ENCODE measurements around the gene SCARB1. TPM values are rescaled to one million over a fixed set of nuclear protein-coding genes. Genes with fewer than 3 reads are reported as not detected.

SCARB1 gene
- polyA plus RNA-seq, 12 donors: 16.7 to 66.4 (median 22.4) TPM; not detected in 1

DNA sequence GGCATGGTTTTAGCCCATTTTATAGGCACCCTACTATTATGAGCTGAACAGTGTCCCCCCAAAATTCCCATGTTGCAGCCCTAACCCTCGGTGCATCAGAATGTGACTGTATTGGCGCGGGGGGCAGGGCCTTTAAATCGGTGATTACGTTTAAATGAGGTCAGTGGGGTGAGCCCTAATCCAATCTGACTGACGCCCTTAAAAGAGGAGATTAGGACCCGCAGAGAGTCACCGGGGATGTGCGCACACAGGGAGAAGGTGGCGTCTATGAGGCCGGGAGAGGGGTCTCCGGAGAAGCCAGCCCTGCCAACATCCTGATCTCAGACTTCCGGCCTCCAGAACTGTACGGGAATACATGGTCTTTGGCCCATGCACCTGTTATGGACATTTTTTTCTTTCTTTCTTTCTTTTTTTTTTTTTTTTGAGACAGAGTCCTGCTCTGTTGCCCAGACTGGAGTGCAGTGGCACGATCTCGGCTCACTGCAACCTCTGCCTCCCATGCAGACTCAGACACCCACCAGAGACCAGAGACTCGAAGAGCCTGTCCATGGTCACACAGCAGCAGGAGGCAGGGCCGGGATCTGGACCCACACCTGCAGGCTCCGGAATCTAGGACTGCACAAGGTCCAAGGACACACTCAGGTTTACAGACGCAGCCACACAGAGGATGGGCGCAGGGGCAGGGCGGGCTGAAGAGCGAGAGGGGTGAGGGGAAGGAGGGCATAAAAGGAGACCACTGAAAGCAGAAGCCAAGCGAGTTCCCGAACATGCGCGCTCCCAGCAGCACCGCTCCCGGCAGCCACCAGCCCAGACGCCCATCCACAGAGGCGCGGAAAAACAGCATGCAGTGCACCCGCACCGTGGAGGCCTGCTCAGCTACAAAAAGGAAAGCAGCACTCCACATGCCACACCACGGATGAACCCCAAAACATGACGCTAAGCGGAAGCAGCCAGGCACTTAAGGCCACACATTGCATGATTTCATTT is 19.0 kb downstream of the SCARB1 start:
- no peak for DNase-seq

DNA sequence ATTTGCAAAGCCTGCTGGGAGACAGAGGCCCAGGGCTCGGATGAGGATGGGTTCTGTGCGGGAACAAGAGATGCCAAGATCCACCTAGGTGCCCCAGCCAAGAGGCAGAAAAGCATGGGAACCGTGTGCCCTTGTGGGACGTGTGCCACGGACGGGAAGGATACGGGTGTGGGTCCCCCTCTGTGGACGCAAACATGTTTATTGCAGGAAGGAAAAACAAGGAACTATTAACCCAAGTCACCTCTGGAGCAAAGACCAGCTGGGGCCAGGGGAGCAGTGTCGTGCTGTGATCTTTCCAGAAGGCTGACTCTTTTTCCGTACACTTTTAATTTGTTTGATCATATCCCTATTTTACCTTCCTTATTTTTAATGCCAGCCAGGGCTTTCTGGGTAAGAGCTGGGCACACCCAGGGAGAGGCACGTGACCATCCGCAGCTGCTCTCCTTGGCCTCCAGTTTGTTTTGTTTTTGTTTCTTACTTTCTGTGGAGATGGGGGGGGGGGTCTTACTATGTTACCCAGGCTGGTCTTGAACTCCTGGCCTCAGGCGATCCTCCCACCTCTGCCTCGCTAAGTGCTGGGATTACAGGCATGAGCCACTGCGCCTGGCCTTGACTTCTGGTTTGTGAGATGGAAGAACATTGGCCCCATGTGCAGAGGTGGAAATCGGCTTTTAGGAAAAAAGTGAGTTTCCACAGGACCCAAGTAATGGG is 20.7 kb downstream of the SCARB1 start:
- DNase-seq: no peak

DNA sequence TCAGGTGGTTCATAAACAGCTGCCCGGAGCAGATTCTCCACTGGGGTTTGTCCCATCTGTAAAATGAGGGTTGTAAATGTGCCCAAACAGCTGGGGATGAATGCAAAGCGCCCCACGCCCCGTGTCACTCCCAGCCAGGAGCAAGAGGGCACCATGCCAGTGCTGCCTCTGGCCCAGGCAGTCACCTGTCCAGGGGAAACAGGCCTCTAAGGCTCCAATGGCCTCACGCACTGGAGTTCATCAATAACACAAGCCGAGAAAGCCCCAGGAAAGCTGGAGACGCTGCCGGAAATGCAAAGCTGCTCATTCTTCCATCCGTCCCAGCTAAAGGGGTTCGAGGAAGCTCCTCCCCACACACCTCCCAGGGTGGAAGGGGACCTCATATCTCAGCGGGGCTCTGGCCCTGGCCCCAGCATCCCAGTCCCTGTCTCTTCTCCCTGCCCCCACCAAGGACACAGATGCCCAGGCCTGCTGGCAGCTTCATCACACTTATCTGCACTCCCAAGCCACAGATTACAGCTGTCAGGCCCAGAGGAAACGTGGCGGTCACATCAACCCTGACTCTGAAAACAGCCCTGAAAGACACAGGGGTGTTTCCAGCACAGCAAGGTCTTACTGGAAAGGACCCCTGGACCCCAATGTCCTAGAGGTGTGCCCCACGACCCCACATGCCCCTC is 21.5 kb downstream of the SCARB1 start:
- DNase-seq: no peak

DNA sequence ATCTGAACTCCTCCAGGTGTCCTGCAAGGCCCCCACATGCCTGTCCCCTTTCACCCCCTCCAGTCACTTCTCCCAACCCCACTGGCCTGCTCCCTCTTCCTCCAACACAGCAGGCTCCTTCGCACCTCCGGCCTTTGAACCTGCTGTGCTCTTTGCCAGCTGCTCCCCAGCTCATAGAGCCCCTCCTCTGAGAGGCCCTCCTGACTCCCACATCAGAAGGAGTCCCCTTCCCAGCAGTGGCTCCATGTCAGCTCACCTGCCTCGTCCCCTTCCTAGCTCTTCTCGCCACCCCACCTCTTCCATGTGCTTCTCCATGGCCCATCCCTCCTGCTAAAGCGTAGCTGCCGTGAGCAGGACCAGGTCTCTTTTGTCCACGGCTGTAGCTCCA is 22.1 kb downstream of the SCARB1 start:
- no peak for DNase-seq

DNA sequence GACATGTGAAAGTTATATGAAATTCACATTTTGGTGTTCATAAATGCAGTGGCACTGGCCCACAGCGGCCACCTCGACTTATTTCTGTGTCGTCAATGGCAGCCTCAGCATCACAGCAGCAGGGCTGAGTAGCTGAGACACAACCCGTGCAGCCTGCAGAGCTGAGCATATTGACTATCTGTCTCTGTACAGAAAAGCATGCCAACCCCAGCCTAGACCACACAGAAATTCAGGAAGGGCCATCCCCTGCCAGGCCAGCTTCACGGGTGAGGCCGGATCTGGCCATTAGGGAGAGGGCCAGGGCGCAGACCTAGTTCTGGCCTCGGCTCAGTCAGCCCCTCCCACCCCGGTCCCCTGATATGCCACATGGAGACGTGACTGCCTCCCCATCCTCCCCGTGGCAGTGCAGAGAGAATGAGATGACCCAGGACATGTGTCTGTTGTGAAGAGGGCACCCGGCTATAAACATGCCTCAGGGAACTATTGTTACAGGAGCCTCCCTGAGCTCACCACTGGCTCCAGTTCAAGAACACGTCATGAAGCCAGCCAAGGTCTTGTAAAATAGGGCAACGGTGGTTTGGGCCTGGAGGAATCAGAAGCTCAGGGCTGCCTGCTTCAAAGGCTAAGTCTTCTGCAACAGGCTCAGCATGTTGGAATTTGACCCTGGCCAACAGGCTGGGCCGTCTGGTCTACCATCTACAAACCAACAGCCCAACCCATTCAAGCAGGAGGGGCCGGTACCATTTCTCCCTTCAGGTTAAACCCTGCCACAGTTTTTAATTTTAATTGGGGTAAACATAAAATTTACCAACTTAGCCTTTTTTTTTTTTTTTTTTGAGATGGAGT is 25.5 kb downstream of the SCARB1 start:
- DNase-seq: no peak

DNA sequence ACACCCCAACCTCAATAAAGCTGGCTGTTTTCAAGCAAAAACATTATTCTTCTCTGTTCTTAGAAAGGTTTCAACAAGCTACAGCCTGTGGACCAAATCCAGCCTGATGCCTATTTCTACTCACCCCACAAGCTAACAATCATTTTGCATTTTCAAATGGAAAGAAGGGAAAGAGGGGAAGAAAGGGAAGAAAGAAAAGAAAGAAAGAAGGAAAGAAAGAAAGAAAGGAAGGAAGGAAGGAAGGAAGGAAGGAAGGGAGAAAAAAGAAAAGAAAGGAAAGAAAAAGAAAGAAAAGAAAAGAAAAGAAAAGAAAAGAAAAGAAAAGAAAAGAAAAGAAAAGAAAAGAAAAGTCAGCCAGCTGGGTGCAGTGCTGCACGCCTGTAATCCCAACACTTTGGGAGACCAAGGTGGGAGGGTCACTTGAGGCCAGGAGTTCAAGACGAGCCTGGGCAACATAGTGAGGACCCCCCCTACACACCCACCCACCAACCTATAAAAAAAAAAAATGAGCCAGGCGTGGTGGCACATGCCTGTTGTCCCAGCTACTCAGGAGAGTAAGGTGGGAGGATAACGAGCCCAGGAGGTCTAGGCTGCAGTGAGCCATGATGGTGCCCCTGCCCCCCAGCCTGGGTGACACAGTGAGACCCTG is 26.3 kb downstream of the SCARB1 start:
- DNase-seq: no peak

DNA sequence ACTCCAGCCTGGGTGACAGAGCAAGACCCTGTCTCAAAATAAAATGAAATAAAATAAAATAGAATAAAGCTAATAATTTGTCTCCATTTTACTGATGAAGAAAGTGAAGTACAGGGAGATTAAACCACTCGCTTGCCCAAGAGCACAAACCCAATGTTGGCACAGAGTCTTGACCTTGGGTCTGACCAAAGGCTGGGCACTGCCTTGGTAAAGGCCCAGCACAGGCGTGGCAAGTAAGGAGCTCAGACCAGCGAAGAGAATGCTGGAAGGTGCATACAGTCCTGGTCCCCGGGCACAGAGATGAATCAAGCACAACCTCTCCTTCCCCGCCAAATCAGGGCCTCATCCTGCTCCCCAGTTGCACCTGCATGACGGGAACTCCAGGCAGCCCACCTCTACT is 26.9 kb downstream of the SCARB1 start:
- DNase-seq: no peak

DNA sequence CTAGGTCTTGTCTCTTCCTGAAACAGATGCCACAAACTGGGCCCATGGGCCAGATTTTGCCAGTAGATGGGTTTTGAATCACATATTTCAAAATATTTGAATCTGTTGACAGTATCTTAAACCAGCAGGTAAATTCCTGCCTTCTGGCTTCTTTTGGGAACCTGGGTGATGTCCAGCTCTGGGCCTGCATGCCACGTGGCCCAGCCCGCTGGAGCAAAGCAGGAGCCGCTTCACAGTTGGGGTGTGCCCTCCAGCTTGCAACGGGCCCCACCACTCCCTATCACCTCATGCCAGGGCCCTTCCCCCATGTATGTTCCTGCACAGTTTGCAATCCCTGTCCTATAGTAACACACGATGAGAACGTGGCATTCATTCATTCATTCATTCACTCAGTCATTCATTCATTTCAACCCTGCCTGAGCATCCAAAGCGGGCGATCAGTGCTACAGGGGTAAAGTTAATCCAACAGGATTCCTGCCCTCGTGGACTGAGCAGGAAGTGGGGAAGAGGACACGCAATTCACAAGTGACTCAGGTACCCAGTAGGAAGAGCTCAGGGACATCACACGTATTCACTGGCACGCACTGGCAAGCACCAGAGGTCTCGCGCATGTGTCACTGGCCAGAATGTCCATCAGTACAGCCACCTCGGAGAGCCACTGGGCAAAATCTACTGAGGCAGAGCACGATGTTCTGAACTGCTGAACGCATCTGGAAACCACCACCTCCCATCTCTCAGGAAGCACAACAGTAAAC is 27.8 kb downstream of the SCARB1 start:
- DNase-seq: no peak

DNA sequence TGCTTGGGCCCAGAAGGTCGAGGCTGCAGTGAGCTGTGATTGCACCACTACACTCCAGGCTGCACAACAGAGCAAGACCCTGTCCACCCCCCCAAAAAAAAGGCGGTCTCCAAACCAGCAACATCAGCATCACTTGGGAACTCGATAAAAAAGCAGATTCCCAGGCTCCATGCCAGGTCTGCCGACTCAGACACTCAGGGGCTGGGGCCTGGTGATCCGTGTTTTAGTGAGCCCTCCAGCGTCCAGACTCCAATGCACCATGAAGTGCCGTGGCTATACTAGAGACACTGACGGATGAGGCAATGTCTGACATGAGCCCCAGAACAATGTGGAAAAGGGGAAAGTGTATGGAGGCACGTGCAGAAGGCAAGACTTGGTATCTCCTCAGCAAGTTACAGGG is 28.8 kb downstream of the SCARB1 start:
- DNase-seq: no peak

DNA sequence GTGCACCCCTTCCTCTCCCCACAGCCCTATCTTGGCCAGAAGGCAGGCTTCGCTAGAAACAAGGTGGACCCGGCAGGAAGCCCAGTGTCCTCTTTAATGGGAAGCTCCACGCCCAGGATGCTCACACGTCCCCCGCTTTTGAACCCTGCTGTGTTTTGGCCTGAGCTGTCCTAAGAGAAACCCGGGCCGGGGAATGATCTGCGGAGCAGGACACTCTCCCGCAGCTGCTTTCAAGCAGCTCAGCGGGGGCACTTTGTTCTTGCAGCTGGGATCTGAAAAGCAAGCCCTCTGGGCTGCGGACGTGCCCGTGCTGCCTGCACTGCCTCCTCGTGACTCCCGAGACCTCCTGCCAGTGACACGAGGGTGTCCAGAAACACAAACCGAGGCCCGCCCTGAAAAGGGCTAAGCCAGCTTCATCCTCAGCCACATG is 30.0 kb downstream of the SCARB1 start:
- no peak for DNase-seq

DNA sequence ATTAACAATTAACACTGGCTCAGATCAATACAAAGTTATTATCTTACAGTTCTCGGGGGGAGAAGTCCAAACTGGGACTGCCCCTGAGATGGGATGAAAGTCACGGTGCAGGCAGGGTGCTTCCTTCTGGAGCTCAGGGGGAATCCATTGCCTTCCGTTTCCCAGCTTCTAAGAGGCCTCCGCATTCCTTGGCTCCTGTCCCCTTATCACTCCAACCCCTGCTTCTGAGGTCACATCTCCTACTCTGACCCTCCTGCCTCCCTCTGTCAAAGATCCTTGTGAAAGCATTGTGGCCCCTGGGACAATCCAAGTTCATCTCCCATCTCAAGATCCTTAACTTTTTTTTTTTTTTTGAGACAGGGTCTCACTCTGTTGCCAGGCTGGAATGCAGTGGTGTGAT is 30.8 kb downstream of the SCARB1 start:
- no peak for DNase-seq

DNA sequence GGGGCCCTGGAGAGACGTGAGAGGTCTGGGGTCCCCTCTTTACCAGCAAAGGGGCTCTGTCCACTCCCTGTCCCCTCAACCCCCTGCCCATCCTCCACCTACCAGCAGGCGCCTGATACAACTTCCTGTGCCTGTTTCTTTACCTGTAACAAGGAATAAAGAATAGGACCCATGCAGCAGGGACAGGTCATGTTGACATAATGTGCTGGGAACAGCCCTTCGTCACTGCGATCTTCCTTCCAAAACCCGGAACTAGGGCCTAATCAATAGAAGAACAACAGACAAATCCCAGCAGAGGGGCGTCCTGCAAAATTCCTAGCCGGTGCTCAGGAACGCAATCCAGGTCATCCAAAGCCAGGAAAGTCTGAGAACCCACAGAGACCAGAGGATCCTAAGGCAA is 32.1 kb downstream of the SCARB1 start:
- no peak for DNase-seq

DNA sequence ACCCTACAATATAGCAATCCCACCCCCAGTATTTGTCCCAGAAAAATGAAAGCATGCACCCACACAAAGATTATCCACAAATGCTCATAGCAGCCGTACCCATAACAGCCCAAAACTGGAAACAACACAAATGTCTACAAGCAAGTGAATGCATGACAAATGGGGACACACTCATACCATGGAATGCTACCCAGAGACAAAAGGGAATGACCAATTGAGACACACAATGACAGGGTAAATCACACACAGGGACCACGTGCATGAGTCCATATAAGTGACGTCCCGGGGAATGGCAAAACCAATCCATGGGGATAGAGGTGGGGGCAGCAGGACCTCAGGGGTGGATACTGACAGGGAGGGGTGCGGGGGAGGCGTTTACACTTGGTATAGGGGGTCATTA is 33.4 kb downstream of the SCARB1 start:
- no peak for DNase-seq

DNA sequence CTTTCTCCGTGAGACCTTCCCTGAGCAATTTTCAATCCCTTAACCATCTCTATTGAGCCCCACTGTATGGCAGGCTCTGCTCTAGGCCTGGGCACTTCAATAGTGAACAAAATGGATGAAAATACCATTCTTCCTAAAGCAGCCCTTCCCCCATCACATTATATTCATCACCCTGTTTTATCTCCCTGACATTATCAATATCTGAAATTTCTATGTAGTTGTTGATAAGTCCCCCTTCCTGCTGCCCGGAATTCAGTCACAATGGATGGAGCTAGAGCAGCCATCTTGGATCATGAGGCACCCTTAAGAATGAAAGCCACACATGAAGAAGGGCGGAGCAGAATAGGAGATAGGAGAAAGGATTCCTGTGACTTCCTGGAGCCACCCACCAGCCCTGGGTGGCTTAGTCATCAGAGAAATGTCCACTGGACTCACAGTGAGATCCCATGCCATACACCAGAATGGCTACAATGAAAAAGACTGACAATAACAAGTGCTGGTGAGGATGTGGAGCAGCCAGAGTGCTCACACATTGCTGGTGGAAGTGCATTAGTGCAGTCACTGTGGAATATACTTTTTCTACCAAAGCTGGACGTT is 33.9 kb downstream of the SCARB1 start:
- DNase-seq: no peak

DNA sequence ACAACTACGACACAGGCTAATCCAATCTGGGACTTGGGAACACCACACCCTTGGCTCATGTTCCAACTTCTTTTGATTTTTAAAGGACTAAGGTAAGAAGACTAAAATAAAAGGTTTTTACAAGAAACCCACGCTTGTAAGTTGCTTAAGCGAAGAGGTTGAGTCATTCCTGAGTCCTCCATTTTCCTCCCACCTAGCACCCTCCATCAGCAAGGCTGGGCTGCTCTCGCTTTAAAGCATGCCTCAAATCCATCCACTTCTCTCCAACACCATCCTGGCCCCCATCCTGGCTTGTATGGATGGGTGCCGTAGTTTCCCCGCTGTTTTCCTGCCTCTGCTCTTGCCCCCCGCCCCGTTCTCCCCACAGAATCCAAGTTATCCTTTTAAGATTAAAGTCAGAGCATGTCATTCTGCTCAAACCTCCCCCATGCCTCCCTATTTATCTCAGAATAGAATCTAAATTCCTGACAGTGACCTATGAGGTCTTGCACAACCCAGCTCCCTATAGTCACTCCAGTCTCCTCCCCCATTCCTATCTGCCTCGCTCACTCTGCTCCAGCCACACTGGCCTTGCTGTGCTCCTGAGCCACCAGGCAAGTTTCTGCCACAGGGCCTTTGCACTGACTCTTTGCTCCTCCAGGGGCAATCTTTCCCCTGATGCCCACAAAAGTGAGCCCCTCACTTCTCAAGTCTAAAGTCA is 34.5 kb downstream of the SCARB1 start:
- DNase-seq: no peak

DNA sequence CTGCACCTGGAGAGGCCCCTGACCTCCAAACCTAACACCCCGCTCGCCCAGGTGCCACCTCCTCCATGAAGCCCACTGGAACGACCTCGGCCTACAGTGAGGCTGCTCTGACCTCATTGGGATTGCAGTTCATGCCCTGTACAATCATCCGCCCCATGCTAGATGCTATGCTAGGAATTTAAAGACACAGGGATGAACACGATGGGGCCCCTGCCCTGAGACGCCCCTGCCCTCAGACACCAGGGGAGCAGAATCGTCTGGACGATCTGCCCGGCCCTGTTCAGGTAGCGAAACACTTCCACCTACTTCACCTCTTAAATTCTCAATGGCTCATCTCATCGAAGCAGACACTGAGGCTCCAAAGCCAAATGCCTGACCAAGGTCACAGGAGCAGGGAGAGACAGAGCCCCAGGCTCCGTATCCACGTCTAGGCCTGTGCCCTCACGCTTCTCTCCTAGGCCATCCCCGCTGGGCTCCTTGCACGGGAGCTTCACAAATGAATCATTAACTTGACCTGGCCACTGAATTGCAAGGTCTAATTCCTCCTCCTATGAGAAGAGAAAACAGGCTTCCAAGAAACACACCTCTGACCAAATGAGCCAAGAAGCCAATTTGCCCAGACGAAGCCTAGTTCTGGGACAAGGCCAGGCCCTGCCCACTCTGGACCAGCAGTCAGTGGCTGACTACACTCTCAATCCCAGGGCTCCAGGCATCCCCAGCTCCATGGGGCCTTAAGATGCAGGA is 35.2 kb downstream of the SCARB1 start:
- DNase-seq: no peak

DNA sequence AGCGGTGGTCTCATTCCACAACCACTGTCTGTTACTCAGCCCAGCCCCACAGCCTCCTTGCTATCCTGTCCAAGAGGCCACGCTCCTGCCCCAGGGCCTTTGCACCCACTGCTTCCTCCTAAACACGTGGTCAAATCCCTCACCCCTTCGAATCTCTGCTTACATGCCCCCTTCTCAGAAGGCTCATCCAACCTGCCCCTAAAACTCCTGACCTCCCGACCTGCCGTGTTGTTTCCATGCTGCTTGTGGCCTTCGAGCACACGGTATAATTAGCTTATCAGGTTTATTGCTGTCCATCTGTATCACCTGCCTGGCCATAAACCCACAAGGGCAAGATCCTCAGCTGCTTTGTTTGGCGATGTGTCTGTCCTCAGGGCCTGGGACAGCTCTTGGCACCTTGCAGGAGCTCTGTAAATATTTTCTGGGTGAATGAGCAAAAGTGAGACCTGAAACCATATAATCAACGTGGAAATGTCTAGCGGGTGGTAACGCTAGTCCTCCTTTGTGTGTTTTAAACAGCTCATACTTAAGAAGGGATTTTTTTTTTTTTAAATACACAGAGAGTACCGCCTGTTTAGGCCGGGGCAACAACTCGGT is 36.0 kb downstream of the SCARB1 start:
- no peak for DNase-seq

DNA sequence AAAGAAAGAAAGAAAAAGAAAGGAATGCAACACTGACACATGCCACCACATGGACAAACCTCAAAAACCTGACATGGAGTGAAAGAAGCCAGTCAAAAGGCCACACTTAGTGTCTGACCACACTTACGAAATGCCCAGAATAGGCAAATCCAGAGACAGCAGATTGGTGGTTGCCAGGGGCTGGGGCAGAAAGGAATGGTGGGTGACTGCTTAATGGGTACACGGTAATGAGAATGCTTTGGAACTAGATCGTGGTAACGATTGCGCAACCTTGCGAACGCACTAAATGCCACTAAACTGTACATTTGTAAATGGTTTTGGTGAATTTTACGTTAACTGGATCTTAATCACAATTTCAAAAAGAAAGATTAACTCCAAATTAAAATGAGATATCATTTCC is 39.5 kb downstream of the SCARB1 start:
- no peak for DNase-seq

Measured in muscle of arm (tissue), 12 donors.